HuH-7 (cell line): ENCODE data around the gene FAM184B.
"Not testable (repeated sequence)": the region's sequence is repeated elsewhere in the genome, so short reads cannot be mapped to it uniquely, and the experiment has no call there.

Source experiments
- DNase-seq: peaks from one replicate; pipeline ENCODE4 v3.0.0; 2011; ENCODE audit warnings: low spot score

The FAM184B gene

DNA sequence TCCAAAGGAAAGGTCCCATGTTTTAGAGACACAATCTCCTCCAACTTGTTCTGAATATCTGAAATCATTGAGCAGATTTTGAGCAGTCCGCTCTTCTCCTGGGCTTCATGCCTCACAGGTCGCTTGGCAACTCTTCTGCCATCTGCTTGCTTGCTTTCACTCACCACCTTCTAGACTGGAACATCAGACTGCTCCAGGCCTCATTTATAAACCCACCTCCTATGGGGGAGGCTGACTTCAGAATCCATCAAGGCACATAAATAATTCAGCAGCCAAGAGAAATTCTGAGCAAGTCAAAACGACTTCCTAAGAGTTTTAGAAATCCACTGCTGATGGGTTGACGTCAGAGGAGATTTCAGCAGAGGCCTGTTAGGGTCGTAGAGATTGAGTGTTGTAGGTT is 64.1 kb downstream of the FAM184B start:
- DNase-seq = no peak

DNA sequence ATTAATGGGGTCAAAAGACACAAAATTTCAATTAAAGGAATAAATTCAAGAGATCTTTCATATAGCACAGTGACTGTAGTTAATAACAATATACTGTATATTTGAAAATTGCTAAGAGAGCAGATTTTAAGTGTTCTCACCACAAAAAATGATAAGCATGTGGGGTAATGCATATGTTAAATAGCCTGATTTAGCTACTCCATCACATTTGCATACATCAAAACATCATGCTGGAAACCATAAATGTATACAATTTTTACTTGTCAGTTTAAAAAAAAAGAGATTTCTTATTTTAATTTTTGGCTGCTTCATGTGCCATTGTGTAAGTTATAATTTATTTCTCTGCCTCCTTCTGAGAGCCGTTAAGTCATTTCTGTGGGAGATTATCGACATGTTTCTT is 65.9 kb downstream of the FAM184B start:
- no peak for DNase-seq

DNA sequence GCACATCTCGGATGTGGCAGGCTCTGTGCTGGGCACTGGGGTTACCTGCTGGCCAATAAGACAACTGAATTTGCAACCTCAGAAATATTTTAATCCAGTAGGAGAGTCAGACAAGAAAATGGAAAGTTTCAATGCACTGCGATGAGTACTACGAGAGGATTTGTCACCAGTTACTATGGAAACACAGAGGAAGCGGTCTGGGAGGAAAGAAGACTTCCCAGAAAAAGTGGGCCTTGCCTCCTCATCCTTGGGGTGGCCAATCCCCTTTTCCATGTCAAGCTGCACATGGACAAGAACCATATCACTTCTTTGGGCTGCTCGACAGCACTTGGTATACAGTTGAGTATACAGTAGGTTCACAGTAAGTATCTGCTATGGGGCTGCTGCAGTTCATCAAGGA is 67.6 kb downstream of the FAM184B start:
- DNase-seq = no peak

DNA sequence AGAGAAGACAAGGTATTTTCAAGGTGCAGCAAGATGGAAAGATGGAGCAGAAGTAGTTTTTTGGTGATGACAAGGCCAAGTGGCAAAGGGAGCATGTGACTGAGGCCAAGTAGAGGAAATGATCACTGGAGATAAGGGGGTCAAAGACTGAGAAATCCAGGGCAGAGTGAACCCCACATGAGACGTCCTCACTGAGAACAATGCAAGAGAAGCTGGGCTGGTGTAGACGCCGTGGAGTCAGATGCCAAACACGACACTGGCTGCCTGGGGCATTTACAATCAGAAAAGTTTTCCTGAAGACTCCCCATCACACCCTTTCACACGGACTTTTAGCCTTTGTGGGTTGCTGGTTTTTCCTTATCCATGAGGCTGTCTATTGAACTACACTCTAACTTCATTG is 69.3 kb downstream of the FAM184B start:
- no peak for DNase-seq

DNA sequence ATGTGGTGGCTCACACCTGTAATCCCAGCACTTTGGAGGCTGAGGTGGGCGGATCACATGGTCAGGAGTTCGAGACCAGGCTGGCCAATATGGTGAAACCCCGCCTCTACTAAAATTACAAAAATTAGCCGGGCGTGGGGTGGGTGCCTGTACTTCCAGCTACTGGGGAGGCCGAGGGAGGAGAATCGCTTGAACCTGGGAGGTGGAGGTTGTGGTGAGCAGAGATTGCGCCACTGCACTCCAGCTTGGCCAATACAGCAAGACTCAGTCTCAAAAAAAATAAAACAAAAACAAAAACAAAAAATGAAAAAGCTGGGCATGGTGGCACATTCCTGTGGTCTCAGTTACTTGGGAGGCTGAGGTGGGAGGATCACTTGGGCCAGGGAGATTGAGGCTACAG is 70.2 kb downstream of the FAM184B start:
- DNase-seq = not testable (repeated sequence)

DNA sequence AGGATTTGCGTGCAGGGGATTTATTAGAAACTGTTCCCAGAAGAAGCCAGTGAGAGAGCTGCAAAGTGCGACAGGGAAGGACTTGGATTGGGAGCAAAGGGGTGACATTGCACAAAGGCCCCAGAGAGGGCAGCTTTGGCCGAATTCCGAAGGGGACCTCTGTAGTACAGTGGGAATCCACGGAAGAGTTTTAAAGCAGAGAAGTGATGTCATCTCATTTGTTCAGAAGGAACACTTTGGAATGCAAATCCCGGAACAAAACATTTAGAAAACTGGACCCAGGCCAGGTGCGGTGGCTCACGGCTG is 71.7 kb downstream of the FAM184B start:
- no peak for DNase-seq

DNA sequence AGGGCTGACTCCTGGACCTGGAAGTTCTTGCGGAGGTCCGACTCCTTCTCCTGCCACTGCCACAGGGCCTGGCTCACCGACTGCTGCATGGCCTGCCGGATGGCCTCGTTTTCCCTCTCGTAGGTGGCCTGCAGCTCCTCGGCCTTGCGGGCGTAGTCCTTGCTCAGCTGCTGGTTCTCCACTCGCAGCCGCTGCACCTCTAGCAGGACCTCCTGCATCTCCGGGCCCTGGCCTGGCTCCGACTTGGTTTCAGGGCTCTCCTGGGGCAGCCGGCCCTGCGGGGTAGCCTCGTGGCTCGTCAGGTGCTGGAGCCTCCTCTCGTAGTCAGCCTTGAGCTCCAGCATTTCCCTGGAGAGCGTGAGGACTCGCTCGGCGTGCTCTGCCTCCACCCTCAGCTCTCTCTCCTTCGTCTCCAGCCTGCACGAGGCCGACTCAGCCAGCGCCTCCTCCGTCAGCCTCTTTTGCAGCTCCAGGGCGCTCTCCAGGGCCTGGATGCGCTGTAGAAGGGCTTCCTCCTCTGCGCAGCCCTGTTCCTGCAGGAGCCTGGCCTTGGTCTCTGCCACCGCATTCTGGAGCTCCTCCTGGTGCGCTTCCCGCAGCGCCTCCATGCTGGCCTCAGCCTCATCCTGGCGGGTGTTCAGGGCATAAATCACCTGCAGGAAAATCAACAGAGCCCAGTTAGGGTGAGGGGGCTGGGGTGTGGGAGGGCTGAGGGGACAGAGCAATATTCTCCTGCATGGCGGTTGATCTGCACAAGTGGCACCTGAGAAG is 72.2 kb downstream of the FAM184B start:
- no peak for DNase-seq

DNA sequence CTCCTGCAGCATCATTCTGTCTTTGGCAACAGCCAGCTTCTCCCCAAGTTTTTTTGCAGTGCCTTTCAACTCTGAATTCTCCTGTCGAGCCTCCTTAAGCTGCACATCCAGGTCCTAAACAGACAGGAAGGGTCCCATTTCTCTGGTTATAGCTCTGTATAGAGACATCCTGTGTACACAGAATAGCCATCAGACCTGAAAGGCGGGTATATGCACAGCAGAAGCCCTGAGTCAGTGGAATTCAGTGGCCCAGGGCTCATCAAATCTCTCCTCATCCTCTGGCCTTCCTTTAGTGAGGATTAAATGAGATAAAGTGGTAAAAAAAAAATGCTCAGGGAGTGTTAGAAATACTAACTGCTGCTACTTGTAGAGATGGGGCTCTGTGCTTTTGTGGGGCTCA is 73.8 kb downstream of the FAM184B start:
- no peak for DNase-seq

DNA sequence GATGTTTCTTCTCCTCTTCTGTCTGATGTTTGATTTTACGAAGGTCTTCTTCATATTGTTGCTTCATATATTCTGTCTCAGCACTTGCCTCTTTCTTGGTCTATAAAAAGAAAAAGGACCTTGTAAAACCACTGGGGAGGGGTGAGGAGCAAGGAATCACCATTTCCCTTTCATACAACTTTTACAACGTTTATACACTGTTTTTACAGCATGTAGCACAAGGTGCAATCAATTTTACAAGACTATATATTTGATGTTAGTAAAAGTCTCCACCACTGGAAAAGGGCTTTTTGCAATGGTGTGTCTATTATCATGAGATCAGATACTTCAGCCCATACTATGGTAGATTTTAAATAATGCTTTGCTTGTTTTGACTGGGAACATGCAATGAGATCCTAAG is 76.3 kb downstream of the FAM184B start:
- no peak for DNase-seq

DNA sequence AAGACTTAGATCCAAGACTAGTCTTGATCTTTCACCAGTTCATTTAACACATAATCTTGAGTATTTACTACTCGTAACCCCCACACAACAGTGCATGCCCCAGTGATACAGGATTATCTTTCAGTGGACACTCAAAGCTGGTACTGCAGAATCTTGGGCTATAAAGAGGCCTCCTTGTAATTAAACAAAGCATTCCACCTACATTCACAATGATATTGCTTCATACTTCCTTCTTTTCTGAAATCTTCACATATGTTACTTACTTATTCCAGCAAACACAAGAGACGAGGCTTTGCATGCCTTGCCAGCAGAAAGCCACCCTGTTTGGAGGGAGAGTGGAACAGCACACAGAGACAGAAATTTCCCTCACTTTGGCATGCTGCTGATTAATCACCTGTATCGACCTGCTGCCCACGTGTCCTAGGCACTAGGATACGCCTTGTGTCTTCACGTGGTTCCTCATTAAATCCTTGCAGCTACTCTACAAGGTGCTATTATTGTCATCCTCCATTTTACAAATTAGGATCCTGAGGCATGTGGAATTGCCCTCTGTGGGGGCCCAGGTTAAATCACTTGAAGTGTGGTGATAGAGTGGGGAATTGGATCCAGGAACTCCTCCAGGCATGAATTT is 77.3 kb downstream of the FAM184B start:
- no peak for DNase-seq

DNA sequence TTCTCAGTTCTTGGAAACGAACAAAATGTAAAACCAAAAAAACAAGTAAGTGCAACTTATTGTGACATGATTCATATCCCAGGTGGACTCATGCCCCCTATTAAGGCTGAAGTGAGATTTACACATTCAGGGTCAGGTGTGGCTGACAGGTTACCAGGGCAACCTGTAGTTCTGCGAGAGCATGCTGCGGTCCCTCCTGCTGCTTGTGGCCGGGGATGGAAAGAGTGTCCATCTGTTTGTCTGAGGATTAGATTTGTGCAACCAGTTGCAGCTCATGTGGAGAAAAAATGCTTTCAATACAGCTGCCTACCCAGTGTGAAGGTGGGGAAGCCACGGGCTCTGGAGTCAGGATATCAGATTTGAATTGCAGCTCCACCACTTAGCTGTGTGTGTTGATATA is 78.8 kb downstream of the FAM184B start:
- no peak for DNase-seq

DNA sequence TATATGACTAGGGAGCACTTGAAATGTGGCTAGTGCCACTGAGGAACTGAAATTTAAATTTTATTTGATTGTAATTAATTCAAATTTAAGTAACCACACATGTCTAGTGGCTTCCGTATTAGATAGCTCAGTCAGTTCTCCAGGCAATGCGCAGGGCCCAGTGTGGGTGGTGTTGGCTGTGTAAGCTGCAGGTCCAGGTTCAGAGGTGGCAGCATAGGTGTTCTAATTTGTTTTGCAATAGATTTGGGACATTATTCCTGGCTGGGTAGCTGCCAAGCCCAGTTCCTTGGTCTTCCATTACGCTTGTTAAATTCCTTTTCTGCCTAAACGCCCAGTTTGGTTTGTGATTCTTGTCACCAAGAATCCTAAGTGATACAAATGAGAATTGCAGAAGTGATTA is 79.5 kb downstream of the FAM184B start:
- DNase-seq = no peak

DNA sequence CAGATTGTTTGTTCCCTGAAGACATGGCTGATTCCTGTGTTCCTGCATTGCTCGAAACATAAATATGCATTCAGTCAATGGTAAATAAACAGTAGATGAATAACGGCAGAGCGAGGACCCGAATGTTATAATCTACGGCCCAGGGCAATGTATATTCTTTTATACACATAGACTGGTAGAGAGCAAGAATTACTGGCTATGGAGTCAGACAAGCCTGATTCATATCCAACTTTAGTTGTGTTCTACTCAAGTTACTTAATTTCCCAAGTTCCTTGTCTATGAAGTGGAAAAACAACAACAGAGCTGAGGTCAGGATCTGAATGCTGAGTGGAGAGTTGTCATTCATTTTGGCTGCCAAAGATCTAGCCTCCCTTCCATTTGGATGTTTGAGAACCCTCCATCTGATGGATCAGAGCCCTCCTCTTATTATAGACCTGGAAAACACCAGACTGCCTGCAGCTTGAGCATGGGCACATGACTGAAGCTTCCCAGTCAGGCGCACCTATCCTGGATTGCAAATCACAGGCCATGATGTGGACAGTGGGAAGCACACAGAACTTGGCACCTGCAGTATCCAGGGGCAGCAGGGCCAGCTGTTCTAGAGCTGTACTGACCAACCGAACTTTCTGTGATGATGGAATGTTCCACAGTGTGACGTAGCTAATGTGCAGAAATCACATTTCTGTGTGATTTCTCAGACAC is 80.1 kb downstream of the FAM184B start:
- no peak for DNase-seq

DNA sequence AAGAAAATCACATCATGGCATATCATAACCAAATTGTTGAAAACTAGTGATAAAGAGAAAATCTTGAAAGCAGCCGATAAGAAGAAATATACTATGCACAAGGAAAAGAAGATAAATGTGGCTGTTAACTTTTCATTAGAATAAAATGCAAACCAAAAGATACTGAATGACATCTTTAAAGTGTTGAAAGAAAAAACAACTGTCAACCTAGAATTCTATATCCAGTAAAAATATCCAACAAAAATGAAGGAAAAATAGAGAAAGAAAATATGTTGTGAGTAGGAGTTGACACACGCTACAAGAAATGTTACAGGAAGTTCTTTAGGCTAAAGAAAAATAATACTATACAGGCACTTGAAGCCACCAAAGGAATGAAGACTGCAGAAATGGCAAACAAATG is 82.0 kb downstream of the FAM184B start:
- DNase-seq = no peak

DNA sequence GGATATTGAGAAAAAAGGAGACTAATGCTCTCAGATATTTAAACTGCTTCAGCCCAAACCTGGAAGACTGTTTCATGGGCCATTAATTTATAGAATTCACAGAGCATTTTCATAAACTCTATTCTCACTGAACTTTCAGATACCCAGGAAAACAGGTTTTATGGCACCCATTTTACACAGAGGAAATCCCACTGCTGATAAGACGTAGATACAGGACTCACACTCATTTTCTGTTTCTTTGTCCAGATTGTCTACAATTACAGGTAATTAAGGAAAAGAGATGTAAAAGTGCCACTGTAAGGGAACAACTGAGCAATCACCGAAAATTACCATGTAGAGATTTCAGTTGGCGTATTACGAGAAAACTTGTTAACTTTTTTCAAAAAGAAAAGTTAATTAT is 83.3 kb downstream of the FAM184B start:
- no peak for DNase-seq

DNA sequence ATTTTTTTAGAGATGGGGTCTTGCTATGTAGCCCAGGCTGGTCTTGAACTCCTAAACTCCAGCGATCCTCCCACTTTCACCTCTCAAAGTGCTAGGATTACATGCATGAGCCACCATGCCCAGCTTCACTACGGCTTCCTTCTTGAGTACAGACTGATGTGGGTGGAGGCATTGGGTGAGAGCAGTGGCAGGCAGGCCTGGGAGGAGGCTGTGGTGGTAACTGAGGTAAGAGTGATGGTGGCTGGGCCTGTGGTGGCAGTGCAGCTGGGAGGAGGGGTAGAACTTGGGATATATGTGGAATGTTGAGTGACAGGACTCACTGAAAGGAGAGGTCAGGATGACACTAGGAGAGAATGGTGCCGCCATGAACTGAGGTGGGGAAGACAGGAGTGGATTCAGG is 86.1 kb downstream of the FAM184B start:
- no peak for DNase-seq

DNA sequence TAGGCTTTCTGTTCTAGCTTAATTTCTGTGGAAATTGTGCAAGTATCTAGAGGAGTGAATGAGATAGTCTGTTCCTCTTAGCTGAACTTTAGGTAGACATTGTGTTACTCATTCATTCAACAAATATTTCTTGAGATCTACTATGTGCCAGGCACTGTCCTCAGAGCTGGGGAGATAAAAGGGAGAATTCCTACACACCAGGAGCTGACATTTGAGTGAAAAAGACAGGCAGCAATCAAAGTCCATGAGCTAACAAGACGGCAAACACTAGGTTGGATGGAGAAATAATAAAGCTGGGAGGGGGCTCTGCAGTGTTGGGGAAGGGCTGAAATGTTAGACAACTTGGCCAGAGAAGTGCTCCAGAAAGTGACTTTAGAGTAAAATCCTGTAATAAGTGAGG is 86.9 kb downstream of the FAM184B start:
- DNase-seq = no peak

DNA sequence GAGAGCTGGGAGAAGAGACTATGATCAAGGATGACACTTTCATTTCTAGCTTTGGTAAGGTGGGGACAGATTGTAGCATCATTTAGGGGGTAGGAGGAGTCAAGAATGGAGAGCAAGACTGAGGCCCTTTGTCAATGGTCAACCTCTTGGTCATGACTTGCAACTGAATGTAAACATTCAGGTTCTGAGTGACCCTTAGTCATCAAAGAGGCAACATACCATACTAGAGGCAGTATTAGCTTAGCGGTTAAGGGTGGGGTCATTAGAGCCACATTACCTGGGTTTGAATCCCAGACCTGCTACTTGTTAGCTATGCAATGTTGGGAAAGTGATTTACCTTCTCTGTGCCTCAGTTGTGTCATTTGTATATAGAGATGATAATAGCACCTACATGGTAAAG is 90.5 kb downstream of the FAM184B start:
- no peak for DNase-seq

DNA sequence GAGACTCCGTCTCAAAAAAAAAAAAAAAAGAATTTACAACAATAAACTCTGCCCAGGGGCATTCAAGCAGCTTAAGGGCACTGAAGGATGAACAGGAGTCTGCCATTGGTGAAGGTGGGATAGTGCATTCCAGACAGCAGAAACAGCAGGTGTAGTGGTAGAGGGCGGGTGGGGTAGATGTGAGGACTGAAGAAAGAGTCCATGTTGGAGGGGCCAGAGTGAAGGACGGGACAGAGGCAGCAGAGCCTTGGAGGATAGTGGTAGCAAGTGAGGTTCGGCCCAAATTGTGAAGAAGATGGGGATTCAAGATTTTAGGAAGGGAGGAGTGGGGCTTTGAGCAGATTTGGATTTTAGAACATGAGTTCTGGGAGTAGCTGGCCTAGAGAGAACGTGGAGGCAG is 91.3 kb downstream of the FAM184B start:
- DNase-seq = no peak

DNA sequence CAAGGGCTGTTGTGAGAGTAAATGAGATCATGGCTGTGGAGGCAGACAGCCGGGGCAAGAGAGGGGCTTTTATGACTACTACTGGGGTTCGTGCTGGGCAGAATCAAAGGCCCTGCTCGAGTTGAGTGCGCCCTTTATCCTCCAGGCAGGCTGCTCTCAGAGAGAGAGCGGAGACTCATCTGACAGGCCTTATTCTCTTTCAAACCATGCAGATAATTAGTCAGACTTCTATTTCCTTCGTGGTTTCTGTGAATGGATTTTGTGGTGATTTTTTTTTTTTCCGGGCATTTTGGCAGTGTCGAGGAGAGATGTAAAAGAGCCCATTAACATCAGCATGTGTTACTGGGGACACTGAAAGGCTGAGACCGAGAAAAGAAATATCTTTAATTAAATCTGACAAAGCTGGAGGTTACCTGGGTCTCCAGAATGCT is 93.4 kb downstream of the FAM184B start:
- DNase-seq = no peak

DNA sequence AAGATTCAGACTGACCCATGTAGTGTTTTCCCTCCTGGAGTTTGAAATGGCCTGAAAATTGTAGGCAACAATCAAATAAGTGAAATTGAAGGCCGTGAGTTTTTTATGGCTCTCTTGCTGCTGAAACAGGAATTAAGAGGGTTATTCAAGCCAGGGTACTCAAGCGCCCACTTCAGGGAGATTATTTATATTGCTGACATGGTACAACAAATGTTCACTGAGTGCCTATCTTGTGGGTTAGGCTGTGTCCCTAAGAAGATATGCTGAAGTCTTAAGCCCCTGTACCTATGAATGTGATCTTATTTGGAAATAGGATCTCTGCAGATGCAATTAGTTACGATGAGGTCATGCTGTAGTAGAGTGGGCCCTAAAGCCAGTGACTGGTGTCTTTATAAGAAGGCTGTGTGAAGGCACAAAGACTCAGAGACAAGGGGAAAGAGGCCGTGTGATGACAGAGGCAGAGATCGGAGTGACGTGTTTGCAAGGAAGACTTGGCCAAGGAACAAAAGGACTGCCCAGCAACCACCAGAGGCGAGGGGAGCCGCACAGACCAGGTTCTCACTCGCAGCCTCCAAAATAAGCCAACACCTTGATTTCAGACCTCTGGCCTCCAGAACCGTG is 94.1 kb downstream of the FAM184B start:
- DNase-seq = no peak

DNA sequence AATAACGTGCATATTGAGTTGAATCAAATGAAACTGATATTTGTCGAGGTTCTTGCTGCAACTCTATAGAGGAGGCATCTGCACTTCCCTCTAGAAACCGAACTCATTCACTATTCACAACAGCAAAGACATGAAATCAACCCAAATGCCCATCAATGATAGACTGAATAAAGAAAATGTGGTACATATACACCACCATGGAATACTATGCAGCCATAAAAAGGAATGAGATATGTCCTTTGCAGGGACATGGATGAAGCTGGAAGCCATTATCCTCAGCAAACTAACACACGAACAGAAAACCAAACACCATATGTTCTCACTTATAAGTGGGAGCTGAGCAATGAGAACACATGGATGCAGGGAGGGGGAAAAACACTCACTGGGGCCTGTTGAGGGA is 96.8 kb downstream of the FAM184B start:
- not testable (repeated sequence) for DNase-seq

DNA sequence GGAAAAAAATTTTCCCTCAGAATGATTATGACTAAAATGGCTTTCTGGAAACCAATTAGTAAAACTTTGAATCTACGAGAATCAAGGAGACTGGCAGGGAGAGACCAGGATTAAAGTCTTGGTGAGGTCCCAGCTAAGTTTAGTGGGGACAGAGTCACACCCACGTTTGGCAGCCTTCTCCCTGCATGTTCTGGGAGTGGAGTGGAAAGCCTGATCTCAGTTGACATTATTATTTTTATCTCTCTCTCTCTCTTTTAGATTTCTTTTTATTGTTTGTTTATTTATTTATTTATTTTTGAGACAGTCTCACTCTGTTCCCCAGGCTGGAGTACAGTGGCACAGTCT is 99.2 kb downstream of the FAM184B start:
- no peak for DNase-seq
